NCI-H748 treated with DMSO at 0.1 percent for 48 hours (cell line): ENCODE measurements around the gene OR2D3.
"Not testable (repeated sequence)": the region's sequence is repeated elsewhere in the genome, so short reads cannot be mapped to it uniquely, and the experiment has no call there.

Experiments
- DNase-seq: peaks from one replicate; lab custom pipeline; 2025; lab: John Stamatoyannopoulos, UW

The OR2D3 gene

GRCh38 chr11:6920702-6921101 lies at the start of gene OR2D3:
TSS of gene OR2D3 (plus strand) at chr11:6921002. CDS start at chr11:6921002, 0 bp downstream.
- no peak for DNase-seq

DNA sequence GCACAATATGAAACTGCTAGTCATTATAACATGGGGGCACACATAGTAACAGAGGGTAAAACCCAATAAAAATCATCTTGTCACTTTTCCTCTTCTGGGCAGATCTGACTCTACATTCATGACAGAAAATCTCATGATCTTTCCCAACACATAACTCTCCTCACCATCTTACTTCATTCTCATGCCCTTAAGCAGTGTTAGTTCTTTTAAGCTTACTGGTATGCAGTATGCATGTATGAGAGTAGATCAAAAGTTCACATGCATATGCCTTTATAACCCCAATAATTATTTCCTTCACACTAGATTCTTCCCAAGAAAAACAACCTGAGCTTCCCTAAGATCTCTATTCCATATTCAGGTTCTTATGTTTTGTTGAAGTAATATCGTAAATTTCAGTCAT lies 49.5 kb upstream of the OR2D3 start:
- DNase-seq: no peak

- DNase-seq: no peak
Observed at GRCh38 chr11:6875761-6876160, 45.0 kb upstream of the OR2D3 start.

DNA sequence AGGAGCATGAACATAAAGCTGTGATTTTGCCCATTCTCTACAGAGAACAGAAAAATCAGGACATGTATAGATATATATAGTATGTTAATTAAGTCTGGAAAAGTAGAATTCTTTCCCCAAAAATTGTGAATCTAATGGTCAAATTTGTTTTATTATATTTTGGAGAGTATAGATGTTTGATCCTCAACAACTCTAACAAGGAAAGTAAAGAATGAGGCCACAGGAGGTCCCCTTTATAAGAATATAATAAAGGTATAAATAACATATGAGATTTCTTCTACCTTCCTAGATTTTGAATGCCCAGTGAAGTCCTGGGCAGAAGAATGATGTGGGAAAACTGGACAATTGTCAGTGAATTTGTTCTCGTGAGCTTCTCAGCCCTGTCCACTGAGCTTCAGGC lies 44.5 kb upstream of the OR2D3 start, which contains the start of gene OR10A4:
Gene OR10A4 (plus strand): TSS at position 301 of the 400 bp plus-strand sequence. CDS start 23 bp downstream, at position 324.
- no peak for DNase-seq

GRCh38 chr11:6876914-6877313 lies 43.9 kb upstream of the OR2D3 start:
- no peak for DNase-seq

DNA sequence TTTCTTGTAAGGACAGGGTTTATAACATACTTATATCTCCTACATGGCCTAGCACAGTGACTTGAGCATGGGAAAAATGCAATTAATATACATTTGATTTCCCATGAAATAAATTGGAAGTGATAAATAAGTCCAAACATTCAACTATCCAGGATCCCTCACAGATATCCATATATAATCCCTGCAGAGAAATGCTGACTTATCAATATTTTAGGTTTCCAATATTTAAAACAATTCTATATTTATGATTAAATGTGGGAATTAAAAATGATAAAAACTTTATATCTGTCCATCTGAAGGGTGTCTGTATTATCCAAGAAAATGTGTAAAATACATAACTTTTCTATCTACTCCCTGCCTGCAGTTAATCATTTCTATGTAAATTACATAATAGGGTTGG lies 38.1 kb upstream of the OR2D3 start:
- no peak for DNase-seq

DNA sequence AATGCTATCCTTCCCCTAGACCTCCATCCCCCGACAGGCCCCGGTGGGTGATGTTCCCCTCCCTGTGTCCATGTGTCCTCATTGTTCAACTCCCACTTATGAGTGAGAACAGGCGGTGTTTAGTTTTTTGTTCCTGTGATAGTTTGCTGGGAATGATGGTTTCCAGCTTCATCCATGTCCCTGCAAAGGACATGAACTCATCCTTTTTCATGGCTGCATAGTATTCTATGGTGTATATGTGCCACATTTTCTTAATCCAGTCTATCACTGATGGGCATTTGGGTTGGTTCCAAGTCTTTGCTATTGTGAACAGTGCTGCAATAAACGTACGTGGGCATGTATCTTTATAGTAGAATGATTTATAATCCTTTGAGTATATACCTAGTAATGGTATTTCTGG lies 33.1 kb upstream of the OR2D3 start:
- DNase-seq: not testable (repeated sequence)

- no peak for DNase-seq
Observed at GRCh38 chr11:6888830-6889229, 32.0 kb upstream of the OR2D3 start.

- DNase-seq: no peak
Observed at GRCh38 chr11:6889835-6890234, 31.0 kb upstream of the OR2D3 start.

- no peak for DNase-seq
Observed at GRCh38 chr11:6892400-6892799, 28.4 kb upstream of the OR2D3 start, which contains the start of gene OR2D2. TSS of gene OR2D2 (minus strand) at chr11:6892500. CDS start at chr11:6892500, 0 bp downstream.

GRCh38 chr11:6894097-6894496 lies 26.7 kb upstream of the OR2D3 start:
- no peak for DNase-seq

DNA sequence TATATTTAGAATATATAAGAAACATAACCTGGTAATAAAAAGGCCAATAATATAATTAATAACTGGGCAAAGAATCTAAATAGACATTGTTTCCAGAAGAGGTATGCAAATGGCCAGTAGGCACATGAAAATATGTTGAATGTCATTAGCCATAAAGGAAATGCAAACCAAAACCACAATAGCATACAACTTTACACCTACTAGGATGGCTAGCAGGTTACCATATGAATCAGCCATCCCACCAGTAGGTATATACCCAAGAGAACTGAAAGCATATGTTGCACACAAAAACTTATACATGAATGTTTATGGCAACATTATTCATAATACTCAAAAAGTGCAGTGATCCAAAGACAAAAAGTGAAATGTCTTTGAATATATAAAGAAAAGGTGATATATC lies 25.8 kb upstream of the OR2D3 start:
- DNase-seq: no peak

DNA sequence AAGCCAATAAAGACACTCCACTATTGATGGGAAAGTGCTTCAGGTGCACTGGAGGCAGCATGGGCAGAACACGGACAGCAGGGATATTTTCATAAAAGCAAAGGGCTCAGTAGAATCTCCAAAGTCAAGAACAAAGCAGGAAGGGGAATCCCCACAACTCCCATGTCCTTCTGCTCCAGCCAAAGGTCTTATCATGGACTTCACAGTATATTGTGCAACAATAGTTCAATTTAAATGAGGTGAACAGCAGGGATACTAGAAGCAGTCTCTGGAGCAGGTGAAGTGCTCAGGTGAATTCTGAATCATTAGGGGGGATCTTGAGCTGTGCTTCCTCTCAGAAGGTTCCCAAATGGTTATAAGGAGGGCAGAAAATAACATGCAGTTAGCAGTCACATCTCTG lies 21.9 kb upstream of the OR2D3 start:
- no peak for DNase-seq

DNA sequence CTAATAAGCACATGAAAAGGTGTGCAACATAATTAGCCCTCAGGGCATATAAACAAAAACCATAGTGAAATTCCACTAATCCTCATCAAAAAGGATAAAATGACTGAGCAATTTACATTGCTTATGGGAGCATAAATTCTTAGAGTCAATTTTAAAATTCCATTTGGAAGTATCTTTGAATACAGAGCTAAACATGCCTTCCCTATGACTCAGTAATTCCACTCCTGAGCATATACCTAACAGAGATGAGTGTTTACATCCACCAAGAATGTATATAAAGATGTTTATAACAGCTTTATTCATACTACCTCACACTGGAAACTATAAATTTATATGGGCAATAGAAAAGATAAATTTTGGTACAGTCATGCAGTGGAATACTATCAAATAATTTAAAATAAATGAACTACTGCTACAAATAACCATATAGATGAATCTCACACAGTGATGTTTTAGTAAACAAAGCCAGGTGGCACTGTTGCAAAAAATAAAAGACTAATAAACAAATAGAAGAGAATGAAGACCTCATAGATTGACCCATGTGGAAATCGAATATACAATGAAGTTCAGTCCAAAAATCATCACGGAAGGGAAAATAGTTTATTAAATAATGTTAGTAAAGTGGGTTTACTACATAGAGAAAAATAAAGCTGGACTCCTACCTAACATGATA lies 20.3 kb upstream of the OR2D3 start:
- DNase-seq: no peak

GRCh38 chr11:6904804-6905203 lies 16.0 kb upstream of the OR2D3 start:
- not testable (repeated sequence) for DNase-seq

DNA sequence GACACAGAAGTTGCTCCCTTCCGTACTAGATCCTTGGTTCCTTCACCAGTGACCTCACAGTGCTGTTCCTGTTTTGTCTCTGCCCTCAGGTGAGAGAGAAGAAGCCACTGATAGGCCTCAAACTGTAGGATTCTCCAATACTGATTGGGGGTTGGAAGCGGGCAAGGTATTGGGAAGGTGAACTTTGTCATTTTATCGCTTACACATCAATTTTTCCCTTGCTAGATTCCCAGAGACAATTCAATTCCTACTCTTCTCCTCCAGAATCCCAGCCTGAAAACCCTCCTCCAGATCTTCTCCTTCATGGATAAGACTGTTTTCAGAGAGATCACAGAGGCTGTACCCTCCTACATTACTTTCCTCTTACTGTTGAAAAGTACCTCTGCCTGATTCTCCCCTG lies 9.4 kb upstream of the OR2D3 start:
- no peak for DNase-seq

GRCh38 chr11:6911948-6912347 lies 8.9 kb upstream of the OR2D3 start:
- no peak for DNase-seq

GRCh38 chr11:6919698-6920097 lies 1.1 kb upstream of the OR2D3 start:
- no peak for DNase-seq

DNA sequence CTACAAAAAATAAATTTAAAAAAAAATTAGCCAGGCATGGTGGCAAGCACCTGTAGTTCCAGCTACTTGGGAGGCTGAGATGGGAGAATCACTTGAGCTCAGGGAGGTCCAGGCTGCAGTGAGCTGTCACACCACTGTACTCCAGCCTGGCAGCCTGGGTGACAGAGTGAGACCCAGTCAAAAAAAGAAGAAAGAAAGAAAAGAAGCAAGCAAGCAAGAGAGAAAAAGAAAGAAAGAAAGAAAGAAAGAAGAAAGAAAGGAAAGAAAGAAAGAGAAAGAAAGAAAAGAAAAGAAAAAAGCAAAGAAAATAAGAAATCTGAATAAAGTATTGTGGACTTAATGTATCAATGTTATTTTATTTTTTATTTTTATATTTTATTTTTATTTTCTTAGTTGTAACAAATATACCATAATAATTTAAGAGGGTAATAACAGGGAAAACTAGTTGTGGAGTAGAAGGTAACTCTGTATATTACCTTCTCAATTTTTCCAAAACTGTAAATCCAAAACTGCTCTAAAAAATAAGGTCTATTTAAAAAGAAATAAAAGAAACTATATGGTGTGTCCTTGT lies 4.3 kb downstream of the OR2D3 start:
- DNase-seq: no peak

DNA sequence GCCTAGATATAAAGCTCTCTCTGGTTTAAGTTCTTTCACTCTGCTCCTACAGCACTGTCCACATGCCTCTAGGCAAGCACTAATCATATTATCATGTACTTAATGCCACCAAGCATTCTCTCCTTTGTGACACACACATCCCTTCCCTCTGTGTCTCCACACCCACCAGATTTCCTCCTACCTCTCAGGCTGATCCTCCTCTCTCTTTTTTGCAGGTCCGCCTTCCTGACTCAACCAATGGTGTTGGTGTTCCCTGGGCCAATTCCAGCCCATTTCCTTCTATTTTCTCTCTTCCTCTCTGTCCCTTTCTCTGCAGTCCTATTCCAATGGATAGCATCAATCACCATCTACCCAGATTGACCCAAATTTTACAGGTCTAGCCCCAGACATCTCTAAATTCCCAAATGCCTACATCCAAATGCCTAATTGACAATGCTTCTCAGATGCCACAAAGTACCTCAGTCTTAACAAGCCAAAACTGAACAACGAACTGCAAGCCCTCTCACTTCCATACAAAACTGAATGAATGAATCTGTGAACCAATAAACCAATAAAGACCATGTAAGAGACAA lies 4.9 kb downstream of the OR2D3 start:
- DNase-seq: no peak

DNA sequence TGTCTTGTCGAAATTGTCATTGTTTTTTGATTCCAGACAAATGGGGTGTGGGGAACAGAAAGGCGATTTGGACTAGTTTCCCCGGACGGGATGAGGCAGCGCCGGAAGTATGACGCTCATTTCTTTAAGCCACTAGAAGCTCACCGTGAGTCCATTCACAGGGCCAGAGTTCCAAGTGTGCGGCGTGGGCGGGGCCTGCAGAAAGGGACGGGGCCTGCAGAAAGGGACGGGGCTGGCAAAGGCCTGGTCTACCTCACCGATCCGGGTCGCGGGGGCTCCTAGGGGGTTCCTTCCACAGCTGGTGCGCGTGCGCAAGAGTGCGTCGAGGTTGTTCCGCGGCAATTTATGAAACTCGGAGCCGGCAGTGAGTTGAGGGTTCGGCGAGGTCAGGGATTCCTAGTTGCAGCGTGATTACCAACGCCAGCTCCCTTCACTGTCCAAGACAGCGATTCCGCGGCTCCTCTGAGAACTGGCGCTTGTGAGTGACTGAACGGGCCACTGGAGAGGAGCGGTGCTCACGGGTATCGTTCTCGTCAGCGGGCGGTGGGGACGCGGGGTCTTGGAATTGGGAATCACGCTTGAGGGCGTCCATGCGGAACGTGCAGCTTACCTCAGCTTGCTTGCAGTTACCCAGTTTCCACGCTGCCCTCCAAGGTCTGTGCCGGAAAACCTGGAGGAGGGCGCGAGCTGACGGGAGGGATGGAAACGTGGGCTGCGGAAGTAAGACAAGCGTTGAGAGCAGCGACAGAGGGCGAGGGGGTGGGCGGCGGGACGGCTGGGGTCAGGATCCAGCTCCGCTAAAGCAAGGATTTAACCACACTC lies 5.6 kb downstream of the OR2D3 start, which contains the start of gene ZNF215:
Gene ZNF215 (plus strand): TSS at position 219 of the 822 bp plus-strand sequence. CDS start 5,847 bp downstream, outside the sequence.
- peak; percentile 48 for DNase-seq

DNA sequence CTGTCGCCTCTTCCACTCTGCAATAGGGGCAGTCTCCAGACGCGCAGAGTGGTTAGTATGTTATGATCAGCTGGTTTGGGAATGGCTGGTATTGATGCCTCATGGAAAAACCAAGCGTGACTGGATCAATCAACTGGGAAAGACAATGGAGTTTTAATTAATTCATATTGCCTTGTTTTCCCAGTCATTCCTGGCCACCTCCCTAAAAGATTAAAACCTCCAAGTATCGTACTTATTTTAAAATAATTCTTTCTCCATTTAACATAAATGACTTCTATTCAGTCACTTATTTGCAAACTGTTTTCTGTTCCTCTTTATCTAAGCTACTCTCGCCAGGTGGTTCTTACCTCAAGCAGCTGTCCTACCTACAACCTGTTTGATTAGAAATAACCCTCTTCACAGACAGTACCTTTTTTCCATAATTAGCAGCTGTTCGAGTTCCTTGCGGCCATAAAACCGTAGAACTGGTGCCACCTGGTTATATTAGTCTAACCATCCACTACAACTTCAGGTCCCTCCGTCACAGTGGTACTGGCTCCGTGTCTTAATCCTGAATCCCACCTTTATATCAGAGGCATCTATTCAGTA lies 6.3 kb downstream of the OR2D3 start:
- peak; percentile 65 for DNase-seq
